ENCODE measurements around the gene NKTR. TPM values are rescaled to one million over a fixed set of nuclear protein-coding genes. Genes with fewer than 3 reads are reported as not detected.
A peak's percentile ranks its signal among the peaks of the same experiment; 100 is the strongest.

The NKTR gene
- total and polyA plus RNA-seq, 2 of the 13 experiments (the other 11 are each of a cell fraction or from before 2014, with no cell fraction given) = 41.3 to 59.6 TPM

DNA sequence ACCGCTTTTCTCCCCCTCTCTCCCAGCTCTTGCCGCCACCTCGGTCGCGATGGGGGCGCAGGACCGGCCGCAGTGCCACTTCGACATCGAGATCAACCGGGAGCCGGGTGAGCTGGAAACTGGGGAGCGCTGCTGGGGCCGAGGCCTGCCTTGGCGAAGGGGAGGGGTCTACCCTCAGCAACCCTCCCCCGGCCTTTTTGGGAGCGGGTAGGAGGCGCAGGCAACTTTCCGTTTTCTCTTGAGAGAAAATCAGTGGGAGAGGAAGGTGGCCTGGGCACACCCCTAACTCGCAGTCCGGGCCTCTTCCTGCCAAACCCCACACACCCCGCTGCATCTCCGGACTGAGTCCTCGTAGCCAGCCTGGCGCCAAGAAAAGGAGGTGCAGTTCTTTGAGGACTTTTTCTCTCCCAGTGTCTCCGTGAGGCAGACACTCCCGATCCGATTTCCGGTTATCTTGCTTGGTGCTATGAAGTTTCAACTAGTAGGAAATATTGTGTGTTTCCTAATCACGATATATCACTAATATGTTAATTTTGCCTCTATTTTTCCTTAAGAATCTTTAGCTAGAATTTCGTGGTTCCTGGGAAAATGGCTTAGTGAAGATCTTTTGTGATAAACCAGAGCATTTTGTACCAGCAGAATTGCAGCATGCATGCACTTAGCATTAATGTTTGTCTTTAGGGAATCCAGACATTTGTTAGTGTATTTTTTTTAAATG is 631 bp downstream of the NKTR start (continued):
- TF ChIP-seq, protein P1, sequence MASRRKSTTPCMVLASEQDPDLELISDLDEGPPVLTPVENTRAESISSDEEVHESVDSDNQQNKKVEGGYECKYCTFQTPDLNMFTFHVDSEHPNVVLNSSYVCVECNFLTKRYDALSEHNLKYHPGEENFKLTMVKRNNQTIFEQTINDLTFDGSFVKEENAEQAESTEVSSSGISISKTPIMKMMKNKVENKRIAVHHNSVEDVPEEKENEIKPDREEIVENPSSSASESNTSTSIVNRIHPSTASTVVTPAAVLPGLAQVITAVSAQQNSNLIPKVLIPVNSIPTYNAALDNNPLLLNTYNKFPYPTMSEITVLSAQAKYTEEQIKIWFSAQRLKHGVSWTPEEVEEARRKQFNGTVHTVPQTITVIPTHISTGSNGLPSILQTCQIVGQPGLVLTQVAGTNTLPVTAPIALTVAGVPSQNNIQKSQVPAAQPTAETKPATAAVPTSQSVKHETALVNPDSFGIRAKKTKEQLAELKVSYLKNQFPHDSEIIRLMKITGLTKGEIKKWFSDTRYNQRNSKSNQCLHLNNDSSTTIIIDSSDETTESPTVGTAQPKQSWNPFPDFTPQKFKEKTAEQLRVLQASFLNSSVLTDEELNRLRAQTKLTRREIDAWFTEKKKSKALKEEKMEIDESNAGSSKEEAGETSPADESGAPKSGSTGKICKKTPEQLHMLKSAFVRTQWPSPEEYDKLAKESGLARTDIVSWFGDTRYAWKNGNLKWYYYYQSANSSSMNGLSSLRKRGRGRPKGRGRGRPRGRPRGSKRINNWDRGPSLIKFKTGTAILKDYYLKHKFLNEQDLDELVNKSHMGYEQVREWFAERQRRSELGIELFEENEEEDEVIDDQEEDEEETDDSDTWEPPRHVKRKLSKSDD (CRISPR knock-in tag; IDR thresholded peaks at IDR 0.05; ENCODE audit: low read depth) = no peak
- TF ChIP-seq, protein P2, sequence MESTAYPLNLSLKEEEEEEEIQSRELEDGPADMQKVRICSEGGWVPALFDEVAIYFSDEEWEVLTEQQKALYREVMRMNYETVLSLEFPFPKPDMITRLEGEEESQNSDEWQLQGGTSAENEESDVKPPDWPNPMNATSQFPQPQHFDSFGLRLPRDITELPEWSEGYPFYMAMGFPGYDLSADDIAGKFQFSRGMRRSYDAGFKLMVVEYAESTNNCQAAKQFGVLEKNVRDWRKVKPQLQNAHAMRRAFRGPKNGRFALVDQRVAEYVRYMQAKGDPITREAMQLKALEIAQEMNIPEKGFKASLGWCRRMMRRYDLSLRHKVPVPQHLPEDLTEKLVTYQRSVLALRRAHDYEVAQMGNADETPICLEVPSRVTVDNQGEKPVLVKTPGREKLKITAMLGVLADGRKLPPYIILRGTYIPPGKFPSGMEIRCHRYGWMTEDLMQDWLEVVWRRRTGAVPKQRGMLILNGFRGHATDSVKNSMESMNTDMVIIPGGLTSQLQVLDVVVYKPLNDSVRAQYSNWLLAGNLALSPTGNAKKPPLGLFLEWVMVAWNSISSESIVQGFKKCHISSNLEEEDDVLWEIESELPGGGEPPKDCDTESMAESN (CRISPR knock-in tag; conservative IDR thresholded peaks at IDR 0.05) = peak; percentile 19; the same call in 1 of the 2 replicates
- TF ChIP-seq KDM5B (CRISPR knock-in tag; IDR thresholded peaks at IDR 0.05; ENCODE audit: borderline replicate concordance) = 0 out of 2 replicates have a peak, but pooled peaks have one; percentile 2
- TF ChIP-seq, protein P3, sequence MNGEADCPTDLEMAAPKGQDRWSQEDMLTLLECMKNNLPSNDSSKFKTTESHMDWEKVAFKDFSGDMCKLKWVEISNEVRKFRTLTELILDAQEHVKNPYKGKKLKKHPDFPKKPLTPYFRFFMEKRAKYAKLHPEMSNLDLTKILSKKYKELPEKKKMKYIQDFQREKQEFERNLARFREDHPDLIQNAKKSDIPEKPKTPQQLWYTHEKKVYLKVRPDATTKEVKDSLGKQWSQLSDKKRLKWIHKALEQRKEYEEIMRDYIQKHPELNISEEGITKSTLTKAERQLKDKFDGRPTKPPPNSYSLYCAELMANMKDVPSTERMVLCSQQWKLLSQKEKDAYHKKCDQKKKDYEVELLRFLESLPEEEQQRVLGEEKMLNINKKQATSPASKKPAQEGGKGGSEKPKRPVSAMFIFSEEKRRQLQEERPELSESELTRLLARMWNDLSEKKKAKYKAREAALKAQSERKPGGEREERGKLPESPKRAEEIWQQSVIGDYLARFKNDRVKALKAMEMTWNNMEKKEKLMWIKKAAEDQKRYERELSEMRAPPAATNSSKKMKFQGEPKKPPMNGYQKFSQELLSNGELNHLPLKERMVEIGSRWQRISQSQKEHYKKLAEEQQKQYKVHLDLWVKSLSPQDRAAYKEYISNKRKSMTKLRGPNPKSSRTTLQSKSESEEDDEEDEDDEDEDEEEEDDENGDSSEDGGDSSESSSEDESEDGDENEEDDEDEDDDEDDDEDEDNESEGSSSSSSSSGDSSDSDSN (CRISPR knock-in tag; IDR thresholded peaks at IDR 0.05) = peak; percentile 37; the same call in 1 of the 2 replicates
- TF ChIP-seq, protein P4, sequence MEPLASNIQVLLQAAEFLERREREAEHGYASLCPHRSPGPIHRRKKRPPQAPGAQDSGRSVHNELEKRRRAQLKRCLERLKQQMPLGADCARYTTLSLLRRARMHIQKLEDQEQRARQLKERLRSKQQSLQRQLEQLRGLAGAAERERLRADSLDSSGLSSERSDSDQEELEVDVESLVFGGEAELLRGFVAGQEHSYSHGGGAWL (CRISPR knock-in tag; IDR thresholded peaks at IDR 0.05) = 0 out of 2 replicates have a peak, but pooled peaks have one; percentile 3
- TF ChIP-seq PCBP1 (IDR thresholded peaks at IDR 0.05; ENCODE audit: borderline replicate concordance, low read depth, low read length) = no peak
- TF ChIP-seq MIER3 (CRISPR knock-in tag; IDR thresholded peaks at IDR 0.05; ENCODE audit: borderline replicate concordance) = no peak
- TF ChIP-seq HIVEP1 (CRISPR knock-in tag; IDR thresholded peaks at IDR 0.05) = 0 out of 2 replicates have a peak, but pooled peaks have one; percentile 2
- no peak for TF ChIP-seq SNAPC2 (CRISPR knock-in tag; IDR thresholded peaks at IDR 0.05)
- TF ChIP-seq, protein P5, sequence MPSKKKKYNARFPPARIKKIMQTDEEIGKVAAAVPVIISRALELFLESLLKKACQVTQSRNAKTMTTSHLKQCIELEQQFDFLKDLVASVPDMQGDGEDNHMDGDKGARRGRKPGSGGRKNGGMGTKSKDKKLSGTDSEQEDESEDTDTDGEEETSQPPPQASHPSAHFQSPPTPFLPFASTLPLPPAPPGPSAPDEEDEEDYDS (CRISPR knock-in tag; IDR thresholded peaks at IDR 0.05) = no peak
- no peak for TF ChIP-seq DNMT1 (CRISPR knock-in tag; IDR thresholded peaks at IDR 0.05)
- TF ChIP-seq KAT7 (CRISPR knock-in tag; IDR thresholded peaks at IDR 0.05; ENCODE audit: borderline replicate concordance) = peak; percentile 10; the same call in 1 of the 2 replicates
- TF ChIP-seq KLF11 (CRISPR knock-in tag; IDR thresholded peaks at IDR 0.05) = no peak
- TF ChIP-seq JDP2 (CRISPR knock-in tag; IDR thresholded peaks at IDR 0.05; ENCODE audit: borderline replicate concordance) = no peak
- peak; percentile 65; the same call in 1 of the 2 replicates for TF ChIP-seq KDM5A (IDR thresholded peaks at IDR 0.05; ENCODE audit: borderline replicate concordance, low read length)
- TF ChIP-seq ZNF619 (CRISPR knock-in tag; IDR thresholded peaks at IDR 0.05) = no peak
- TF ChIP-seq, protein P6, sequence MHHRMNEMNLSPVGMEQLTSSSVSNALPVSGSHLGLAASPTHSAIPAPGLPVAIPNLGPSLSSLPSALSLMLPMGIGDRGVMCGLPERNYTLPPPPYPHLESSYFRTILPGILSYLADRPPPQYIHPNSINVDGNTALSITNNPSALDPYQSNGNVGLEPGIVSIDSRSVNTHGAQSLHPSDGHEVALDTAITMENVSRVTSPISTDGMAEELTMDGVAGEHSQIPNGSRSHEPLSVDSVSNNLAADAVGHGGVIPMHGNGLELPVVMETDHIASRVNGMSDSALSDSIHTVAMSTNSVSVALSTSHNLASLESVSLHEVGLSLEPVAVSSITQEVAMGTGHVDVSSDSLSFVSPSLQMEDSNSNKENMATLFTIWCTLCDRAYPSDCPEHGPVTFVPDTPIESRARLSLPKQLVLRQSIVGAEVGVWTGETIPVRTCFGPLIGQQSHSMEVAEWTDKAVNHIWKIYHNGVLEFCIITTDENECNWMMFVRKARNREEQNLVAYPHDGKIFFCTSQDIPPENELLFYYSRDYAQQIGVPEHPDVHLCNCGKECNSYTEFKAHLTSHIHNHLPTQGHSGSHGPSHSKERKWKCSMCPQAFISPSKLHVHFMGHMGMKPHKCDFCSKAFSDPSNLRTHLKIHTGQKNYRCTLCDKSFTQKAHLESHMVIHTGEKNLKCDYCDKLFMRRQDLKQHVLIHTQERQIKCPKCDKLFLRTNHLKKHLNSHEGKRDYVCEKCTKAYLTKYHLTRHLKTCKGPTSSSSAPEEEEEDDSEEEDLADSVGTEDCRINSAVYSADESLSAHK (CRISPR knock-in tag; IDR thresholded peaks at IDR 0.05; ENCODE audit: borderline replicate concordance) = no peak
